Brain pericyte (primary cell): Measurements from ENCODE around the gene CDX2.
"Not testable (repeated sequence)": the region's sequence is repeated elsewhere in the genome, so short reads cannot be mapped to it uniquely, and the experiment has no call there.

Experiments
- DNase-seq: peaks from one replicate; pipeline ENCODE4 v3.0.0-alpha.2; 2012; ENCODE audit warnings: low read depth, low spot score

Gene CDX2

GRCh38 chr13:27964741-27965323, 4.3 kb downstream of the CDX2 start:
- no peak for DNase-seq

GRCh38 chr13:27964206-27964605, 4.9 kb downstream of the CDX2 start:
- not testable (repeated sequence) for DNase-seq

GRCh38 chr13:27963491-27963890, 5.6 kb downstream of the CDX2 start:
- DNase-seq: no peak

GRCh38 chr13:27962982-27963381, 6.1 kb downstream of the CDX2 start:
- no peak for DNase-seq

GRCh38 chr13:27962128-27962841, 6.8 kb downstream of the CDX2 start:
- no peak for DNase-seq

- no peak for DNase-seq
Measured at GRCh38 chr13:27961227-27962085, 7.7 kb downstream of the CDX2 start.

- DNase-seq: no peak
Measured at GRCh38 chr13:27960362-27961226, 8.5 kb downstream of the CDX2 start.

- DNase-seq: no peak
Measured at GRCh38 chr13:27959976-27960361, 9.1 kb downstream of the CDX2 start.

- no peak for DNase-seq
Measured at GRCh38 chr13:27956576-27957300, 12.4 kb downstream of the CDX2 start.

GRCh38 chr13:27955014-27955591, 14.0 kb downstream of the CDX2 start:
- DNase-seq: no peak

GRCh38 chr13:27954406-27954851, 14.7 kb downstream of the CDX2 start:
- DNase-seq: no peak

GRCh38 chr13:27953676-27954405, 15.3 kb downstream of the CDX2 start:
- no peak for DNase-seq

GRCh38 chr13:27952876-27953675, 16.0 kb downstream of the CDX2 start:
- no peak for DNase-seq

GRCh38 chr13:27942972-27943371, 26.1 kb downstream of the CDX2 start:
- DNase-seq: no peak

- DNase-seq: no peak
Measured at GRCh38 chr13:27933580-27934328, 35.4 kb downstream of the CDX2 start.

GRCh38 chr13:27933118-27933517, 36.0 kb downstream of the CDX2 start:
- no peak for DNase-seq

- no peak for DNase-seq
Measured at GRCh38 chr13:27929868-27930267, 39.2 kb downstream of the CDX2 start.
